CD4-positive, CD25-positive, alpha-beta regulatory T cell (primary cell): Measurements from ENCODE around the gene CYP26A1. TPM values are rescaled to one million over a fixed set of nuclear protein-coding genes. Genes with fewer than 3 reads are reported as not detected.
A peak's percentile ranks its signal among the peaks of the same experiment; 100 is the strongest.

Experiments
- ATAC-seq, 2 donors: fragments of 150-1000 bp; cut with Tn5 transposase; one replicate each; pipeline ENCODE4 v1.10.0; 2021; ENCODE audit warnings: low read depth in 2 of 2, moderate number of reproducible peaks in 2 of 2, moderate library complexity in 1 of 2
- DNase-seq, 3 donors: peaks; one replicate each; pipeline versions ENCODE4 v3.0.0 to v3.0.0-alpha.2; 2012 to 2022; ENCODE audit warnings: mixed read lengths in 1 of 3
- H3K27ac ChIP-seq: one replicate; pipeline ENCODE4 v1.7.0; 2013; ENCODE audit warnings: mild to moderate bottlenecking, low read length; ENCODE audit not compliant: insufficient read depth, poor library complexity, severe bottlenecking
- H3K27me3 ChIP-seq: one replicate; pipeline ENCODE4 v1.7.0; 2013; ENCODE audit warnings: low read length; ENCODE audit not compliant: control insufficient read depth, insufficient read depth
- H3K36me3 ChIP-seq: one replicate; pipeline ENCODE4 v1.7.0; 2013; ENCODE audit warnings: mild to moderate bottlenecking, low read length, moderate library complexity; ENCODE audit not compliant: control insufficient read depth, insufficient read depth
- H3K4me1 ChIP-seq: 2 replicates; pipeline ENCODE4 v1.7.0; 2013; ENCODE audit warnings: mild to moderate bottlenecking, low read length; ENCODE audit not compliant: insufficient read depth, control insufficient read depth, poor library complexity, severe bottlenecking
- H3K4me3 ChIP-seq: one replicate; pipeline ENCODE4 v1.7.0; 2013; ENCODE audit warnings: low read depth, mild to moderate bottlenecking, low read length, moderate library complexity
- H3K9me3 ChIP-seq, 2 experiments: 1 replicate in 1 of 2; 2 replicates in 1 of 2; pipeline ENCODE4 v1.7.0; 2013; ENCODE audit warnings: low read length in 2 of 2, mild to moderate bottlenecking in 1 of 2, moderate library complexity in 1 of 2; ENCODE audit not compliant: control insufficient read depth in 2 of 2
- H3K27ac Mint-ChIP-seq, 3 donors: one replicate each; pipeline ENCODE4 v1.8.0; 2020 to 2022; ENCODE audit warnings: mild to moderate bottlenecking in 3 of 3, mixed read lengths in 3 of 3, moderate library complexity in 2 of 3
- H3K27me3 Mint-ChIP-seq: one replicate; pipeline ENCODE4 v1.8.0; 2022; ENCODE audit warnings: mild to moderate bottlenecking, mixed read lengths
- H3K36me3 Mint-ChIP-seq: one replicate; pipeline ENCODE4 v1.8.0; 2020; ENCODE audit warnings: mixed read lengths
- H3K4me1 Mint-ChIP-seq, 4 donors: one replicate each; pipeline ENCODE4 v1.8.0; 2020 to 2022; ENCODE audit warnings: mixed read lengths in 4 of 4, mild to moderate bottlenecking in 1 of 4
- H3K4me3 Mint-ChIP-seq, 4 donors: one replicate each; pipeline ENCODE4 v1.8.0; 2020 to 2022; ENCODE audit warnings: mild to moderate bottlenecking in 4 of 4, mixed read lengths in 4 of 4, moderate library complexity in 3 of 4
- H3K9me3 Mint-ChIP-seq, 7 donors: one replicate each; pipeline ENCODE4 v1.8.0; 2020 to 2022; ENCODE audit warnings: mixed read lengths in 7 of 7, mild to moderate bottlenecking in 3 of 7, moderate library complexity in 2 of 7
- polyA plus RNA-seq, 4 donors: library from polyadenylated mRNA; unstranded; fragments of 300-500 nt; fragmentation: Illumina TruSeq; gene quantifications; one replicate each; pipeline ENCODE4 v1.2.3, GENCODE V29; 2021
- total RNA-seq: library from RNA; stranded (reverse); gene quantifications from one replicate; pipeline ENCODE4 v1.2.3, GENCODE V29; 2022

CYP26A1 gene
- total and polyA plus RNA-seq, 5 donors from 2014 or later = not detected

DNA sequence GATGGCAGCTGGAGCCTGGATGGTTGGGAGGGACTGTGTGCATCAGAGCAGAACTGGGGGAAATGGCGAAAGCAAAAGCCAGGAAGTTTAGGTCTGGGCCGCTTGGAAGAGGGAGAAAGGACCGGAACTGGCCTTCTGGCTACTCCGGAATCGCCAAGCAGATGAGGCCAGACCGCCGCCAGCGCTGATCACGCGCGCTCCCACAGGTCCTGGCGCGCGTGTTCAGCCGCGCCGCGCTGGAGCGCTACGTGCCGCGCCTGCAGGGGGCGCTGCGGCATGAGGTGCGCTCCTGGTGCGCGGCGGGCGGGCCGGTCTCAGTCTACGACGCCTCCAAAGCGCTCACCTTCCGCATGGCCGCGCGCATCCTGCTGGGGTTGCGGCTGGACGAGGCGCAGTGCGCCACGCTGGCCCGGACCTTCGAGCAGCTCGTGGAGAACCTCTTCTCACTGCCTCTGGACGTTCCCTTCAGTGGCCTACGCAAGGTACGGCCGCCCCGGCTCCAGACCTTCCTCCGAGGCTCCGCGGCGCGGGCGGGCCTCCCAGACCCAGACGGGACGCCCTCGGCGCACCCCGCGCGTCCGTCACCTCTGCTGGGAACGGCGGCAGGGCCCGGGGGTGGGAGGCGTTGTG is 11.1 kb upstream of the CYP26A1 start:
- Mint-ChIP-seq H3K27me3 (peaks cover 63% of the 10 kb centered on the region), H3K9me3 (peaks cover 0 to 3% (median 0%) of the 10 kb centered on the region in 7 donors)
- no peak overlapping the region for H3K4me3 ChIP-seq

DNA sequence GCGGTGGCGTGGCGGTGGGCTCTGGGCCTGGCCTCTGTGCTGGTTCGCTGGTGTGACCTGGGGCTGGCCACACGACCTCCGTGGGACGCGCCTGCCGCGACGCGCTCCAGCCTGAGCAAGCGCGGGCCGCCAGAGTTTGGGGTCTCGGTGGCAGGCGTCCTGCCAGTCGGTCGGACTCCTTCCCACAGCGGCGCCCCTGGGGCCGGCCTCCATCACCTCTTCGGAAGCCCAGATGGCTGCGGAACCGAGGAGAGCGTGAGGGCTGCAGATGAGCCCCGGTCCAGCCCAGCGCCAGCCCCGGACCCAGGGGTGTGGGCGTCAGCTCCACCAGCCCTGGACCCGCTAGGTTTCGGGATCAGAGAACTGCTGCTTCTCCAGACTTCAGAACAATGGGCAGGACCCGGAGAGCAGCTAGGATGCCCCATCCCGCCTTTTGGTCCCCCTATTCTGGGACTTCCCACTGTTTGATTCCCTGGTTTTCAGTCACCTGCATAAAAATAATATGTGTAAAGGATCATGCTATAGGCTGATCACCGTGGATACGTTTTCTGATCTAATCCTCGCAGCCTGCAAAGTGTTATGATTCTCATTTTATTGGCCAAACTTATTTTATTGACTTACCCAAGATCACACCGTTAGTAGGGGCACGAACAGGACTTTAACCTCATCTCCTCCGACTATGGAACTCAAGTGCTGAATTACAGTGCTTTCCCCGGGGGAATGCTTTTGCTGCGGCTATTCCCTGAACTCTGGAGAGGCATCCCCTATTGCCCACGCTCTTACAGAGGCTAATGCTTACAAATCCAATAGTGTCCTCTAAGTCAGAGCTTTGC is 10.3 kb upstream of the CYP26A1 start:
- Mint-ChIP-seq H3K27ac (no peak overlapping the region), H3K27me3 (peaks cover 68% of the 10 kb centered on the region), H3K4me1 (peaks cover 0 to 43% (median 5%) of the 10 kb centered on the region in 4 donors), H3K4me3 (peak overlapping the region in 3 of 4 donors; percentile 1 to 68 (median 21)), H3K36me3 (peaks cover 15% of the 10 kb centered on the region), H3K9me3 (peaks cover 0 to 3% (median 0%) of the 10 kb centered on the region in 7 donors)
- Histone ChIP-seq H3K36me3 (peaks cover 5% of the 10 kb centered on the region), H3K4me3 (no peak overlapping the region), H3K27me3 (peaks cover 17% of the 10 kb centered on the region), H3K27ac (no peak overlapping the region), H3K9me3 (no peaks in the 10 kb centered on the region), H3K4me1 (peaks cover 16% of the 10 kb centered on the region)
- DNase-seq (no peak), ATAC-seq (no peak)

More for the DNA sequence above, 11.1 kb upstream of the CYP26A1 start:
- DNase-seq (peak in 2 of 3 donors; percentile 26 to 69), ATAC-seq (peak; percentile 25 to 39)
- H3K4me3 Mint-ChIP-seq = peak overlapping the region in 3 of 4 donors; percentile 0 to 70 (median 57)
- peaks cover 10% of the 10 kb centered on the region for H3K36me3 ChIP-seq
- peaks cover 16% of the 10 kb centered on the region for H3K4me1 ChIP-seq
- no peak overlapping the region for H3K27ac Mint-ChIP-seq
- peaks cover 16% of the 10 kb centered on the region for H3K27me3 ChIP-seq
- no peak overlapping the region for H3K27ac ChIP-seq
- no peaks in the 10 kb centered on the region for H3K9me3 ChIP-seq
- H3K4me1 Mint-ChIP-seq = peaks cover 0 to 42% (median 7%) of the 10 kb centered on the region in 4 donors
- H3K36me3 Mint-ChIP-seq = peaks cover 20% of the 10 kb centered on the region

DNA sequence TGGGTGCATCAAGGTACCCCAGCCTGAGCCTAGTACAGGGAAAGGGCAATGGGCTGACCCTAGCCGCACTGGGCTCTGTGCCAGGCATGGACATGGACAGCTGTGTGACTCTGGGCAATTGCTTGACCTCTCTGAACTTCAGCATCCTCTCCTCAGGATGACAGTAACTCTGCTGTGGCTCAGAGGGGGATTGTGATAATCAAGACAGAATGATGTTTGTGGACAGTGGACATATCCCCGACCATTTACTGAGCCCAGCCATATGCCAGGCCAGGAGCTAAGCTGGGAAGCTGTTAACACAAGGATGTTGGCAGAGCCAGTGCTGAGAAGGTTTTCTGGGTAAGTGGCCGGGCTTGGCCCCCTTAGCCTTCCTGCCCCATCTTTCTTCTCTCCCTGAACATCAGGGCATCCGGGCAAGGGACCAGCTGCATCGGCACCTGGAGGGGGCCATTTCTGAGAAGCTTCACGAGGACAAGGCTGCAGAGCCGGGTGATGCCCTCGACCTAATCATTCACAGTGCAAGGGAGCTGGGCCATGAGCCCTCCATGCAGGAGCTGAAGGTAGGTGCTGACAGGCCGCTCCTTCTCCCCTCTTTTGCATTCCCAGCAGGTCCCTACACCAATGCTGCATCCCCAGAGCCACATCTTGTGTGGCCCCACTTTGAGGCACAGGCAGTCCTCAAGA is 9.6 kb upstream of the CYP26A1 start:
- Histone ChIP-seq H3K27ac (no peak overlapping the region), H3K9me3 (no peaks in the 10 kb centered on the region), H3K4me1 (peaks cover 16% of the 10 kb centered on the region), H3K27me3 (peaks cover 17% of the 10 kb centered on the region), H3K4me3 (no peak overlapping the region), H3K36me3 (peaks cover 2% of the 10 kb centered on the region)
- Mint-ChIP-seq H3K4me3 (peak overlapping the region in 2 of 4 donors; percentile 1 to 33), H3K9me3 (peaks cover 0 to 4% (median 0%) of the 10 kb centered on the region in 7 donors), H3K36me3 (peaks cover 10% of the 10 kb centered on the region), H3K4me1 (peaks cover 0 to 48% (median 6%) of the 10 kb centered on the region in 4 donors), H3K27me3 (peaks cover 75% of the 10 kb centered on the region), H3K27ac (no peak overlapping the region)
- no peak for DNase-seq
- no peak for ATAC-seq

DNA sequence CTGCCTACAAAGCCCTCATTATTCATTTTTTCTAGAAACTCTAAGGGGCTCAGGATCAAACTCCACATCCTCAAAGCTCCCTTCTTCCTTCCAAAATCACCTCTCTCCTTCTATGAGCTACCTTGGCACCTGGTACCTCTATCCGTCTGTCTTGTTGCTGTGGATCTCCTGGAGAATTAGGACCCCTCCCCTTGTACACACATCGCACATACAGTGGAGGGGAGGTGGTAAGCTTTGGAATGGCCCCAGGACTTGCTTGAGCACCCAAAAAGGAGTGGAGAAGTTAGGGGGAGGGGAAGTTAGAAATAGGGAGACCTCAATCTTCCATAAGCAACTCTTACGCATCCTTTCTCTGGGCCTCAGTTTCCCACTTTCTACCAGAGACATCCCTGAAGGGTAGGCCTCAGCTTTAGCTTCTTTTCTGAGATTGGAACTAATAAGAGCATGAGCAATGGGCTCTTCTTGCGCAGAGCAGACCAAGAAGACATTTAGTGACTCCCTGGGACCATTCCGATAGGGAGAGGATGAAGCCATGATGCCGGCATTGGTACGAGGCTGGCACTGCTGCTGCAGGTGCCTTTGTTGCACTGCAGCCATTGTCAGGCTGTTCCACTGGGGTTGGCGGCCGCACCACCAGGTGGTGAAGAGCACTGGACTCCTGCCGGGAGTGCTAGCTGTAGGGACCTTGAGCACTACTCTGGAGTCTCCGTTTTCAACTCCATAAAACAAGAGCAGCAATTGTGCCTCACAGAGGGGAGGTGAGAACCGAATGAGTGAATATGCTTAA is 8.6 kb upstream of the CYP26A1 start:
- ATAC-seq (no peak), DNase-seq (no peak)
- peaks cover 0 to 46% (median 5%) of the 10 kb centered on the region in 4 donors for H3K4me1 Mint-ChIP-seq
- peaks cover 1% of the 10 kb centered on the region for H3K36me3 Mint-ChIP-seq
- no peaks in the 10 kb centered on the region for H3K9me3 ChIP-seq
- H3K27me3 ChIP-seq = peaks cover 18% of the 10 kb centered on the region
- no peak overlapping the region for H3K4me3 ChIP-seq
- no peaks in the 10 kb centered on the region for H3K36me3 ChIP-seq
- H3K27ac Mint-ChIP-seq = peak overlapping the region in 1 of 3 donors; percentile 2
- peaks cover 68% of the 10 kb centered on the region for H3K27me3 Mint-ChIP-seq
- H3K4me1 ChIP-seq = peaks cover 16% of the 10 kb centered on the region
- peak overlapping the region in 2 of 4 donors; percentile 4 to 90 for H3K4me3 Mint-ChIP-seq
- H3K9me3 Mint-ChIP-seq = peaks cover 0 to 4% (median 0%) of the 10 kb centered on the region in 7 donors
- H3K27ac ChIP-seq = no peak overlapping the region

DNA sequence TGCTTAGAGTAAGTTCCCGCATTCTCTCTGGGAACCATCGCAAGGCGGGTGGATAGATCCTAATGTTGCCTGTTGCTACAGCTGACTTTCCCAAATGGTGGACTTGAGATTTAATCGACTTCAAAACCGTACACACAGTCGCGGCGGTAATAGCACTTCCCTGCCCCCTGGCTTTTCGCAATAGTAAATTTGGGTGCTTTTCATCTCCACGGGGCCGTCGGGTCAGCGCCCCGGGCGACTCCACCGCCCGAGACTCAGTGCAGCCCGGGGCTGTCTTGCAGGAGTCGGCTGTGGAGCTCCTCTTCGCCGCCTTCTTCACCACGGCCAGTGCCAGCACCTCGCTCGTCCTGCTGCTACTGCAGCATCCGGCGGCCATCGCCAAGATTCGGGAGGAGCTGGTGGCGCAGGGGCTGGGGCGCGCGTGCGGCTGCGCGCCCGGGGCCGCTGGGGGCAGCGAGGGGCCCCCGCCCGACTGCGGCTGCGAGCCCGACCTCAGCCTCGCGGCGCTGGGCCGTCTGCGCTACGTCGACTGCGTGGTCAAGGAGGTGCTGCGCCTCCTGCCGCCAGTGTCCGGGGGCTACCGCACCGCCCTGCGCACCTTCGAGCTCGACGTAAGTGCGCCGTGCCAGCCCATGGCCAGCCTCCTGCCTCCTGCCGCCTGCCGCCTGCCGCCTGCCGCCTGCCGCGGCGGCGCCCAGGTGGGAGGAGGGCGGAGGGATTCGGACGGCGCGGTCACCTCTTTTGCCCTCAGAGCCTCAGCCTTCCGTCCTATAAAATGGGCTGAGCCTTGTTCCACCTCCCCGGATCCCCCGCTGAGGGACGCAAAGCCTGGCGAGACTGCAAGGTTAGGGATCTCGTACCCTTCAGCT is 7.8 kb upstream of the CYP26A1 start:
- ATAC-seq (no peak), DNase-seq (no peak)
- peaks cover 22% of the 10 kb centered on the region for H3K27me3 ChIP-seq
- H3K9me3 ChIP-seq = no peaks in the 10 kb centered on the region
- Mint-ChIP-seq H3K36me3 (no peaks in the 10 kb centered on the region), H3K27ac (peak overlapping the region in 1 of 3 donors; percentile 2), H3K9me3 (peaks cover 0 to 4% (median 0%) of the 10 kb centered on the region in 7 donors), H3K4me3 (no peak overlapping the region), H3K4me1 (peaks cover 0 to 46% (median 6%) of the 10 kb centered on the region in 4 donors), H3K27me3 (peaks cover 73% of the 10 kb centered on the region)
- H3K4me3 ChIP-seq = no peak overlapping the region
- H3K36me3 ChIP-seq = no peaks in the 10 kb centered on the region
- no peak overlapping the region for H3K27ac ChIP-seq
- H3K4me1 ChIP-seq = peaks cover 15% of the 10 kb centered on the region

DNA sequence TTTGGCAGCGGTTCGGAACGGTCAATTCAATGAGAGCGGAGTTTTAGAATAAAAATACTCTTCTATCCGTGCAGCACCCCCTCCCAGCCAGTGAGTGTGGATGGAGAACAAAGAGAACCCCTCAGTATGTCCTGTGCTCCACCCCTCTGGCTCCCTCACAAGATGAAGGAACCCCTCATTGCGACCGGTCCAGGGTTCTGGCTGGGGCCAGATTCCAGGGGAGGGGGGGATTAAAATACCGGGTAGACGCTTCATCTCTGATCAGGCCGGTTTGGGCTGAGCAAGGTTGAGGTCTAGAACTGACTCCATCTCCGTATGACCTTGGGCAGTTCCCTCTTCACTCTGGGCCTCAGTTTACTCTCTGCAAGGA is 7.2 kb upstream of the CYP26A1 start:
- Mint-ChIP-seq H3K27me3 (peaks cover 77% of the 10 kb centered on the region), H3K4me1 (peaks cover 0 to 47% (median 7%) of the 10 kb centered on the region in 4 donors), H3K9me3 (peaks cover 0 to 4% (median 0%) of the 10 kb centered on the region in 7 donors), H3K4me3 (no peak overlapping the region), H3K27ac (no peak overlapping the region), H3K36me3 (no peaks in the 10 kb centered on the region)
- Histone ChIP-seq H3K4me3 (no peak overlapping the region), H3K27me3 (peaks cover 22% of the 10 kb centered on the region), H3K4me1 (peaks cover 9% of the 10 kb centered on the region), H3K27ac (no peak overlapping the region), H3K36me3 (no peaks in the 10 kb centered on the region), H3K9me3 (no peaks in the 10 kb centered on the region)
- DNase-seq (no peak), ATAC-seq (no peak)
